ENCODE measurements around the gene CPOX.
"Not testable (repeated sequence)": the region's sequence is repeated elsewhere in the genome, so short reads cannot be mapped to it uniquely, and the experiment has no call there.

Gene CPOX

DNA sequence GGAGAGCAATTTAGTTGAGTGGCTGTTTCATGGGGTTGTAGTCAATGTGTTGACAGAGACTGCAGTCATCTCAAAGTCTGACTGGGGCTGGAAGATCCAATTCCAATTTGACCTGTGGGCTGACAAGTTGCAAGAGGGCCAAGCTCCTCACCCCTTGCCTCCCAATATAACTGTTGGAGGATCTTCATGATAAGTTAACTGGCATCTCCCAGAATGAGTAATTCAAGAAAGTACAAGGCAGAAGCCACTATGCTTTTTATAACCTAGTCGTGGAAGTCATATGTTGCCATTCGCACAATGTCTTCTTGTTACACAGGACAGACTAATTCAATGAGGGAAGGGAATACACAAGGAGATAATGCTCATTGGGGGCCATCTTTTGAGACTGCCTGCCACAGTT lies 32.5 kb downstream of the CPOX start:
- DNase-seq: no peak

DNA sequence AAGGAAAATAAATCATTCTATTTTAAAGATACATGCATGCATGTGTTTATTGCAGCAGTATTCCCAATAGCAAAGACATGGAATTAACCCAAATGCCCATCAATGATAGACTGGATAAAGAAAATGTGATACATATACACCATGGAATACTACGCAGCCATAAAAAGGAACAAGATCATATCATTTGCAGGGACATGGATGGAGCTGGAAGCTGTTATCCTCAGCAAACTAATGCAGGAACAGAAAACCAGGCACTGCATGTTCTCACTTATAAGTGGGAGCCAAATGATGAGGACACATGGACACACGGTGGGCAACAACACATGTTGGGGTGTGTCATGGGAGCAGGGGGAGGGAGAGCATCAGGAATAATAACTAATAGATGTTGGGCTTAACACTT lies 33.6 kb downstream of the CPOX start:
- DNase-seq: not testable (repeated sequence)

DNA sequence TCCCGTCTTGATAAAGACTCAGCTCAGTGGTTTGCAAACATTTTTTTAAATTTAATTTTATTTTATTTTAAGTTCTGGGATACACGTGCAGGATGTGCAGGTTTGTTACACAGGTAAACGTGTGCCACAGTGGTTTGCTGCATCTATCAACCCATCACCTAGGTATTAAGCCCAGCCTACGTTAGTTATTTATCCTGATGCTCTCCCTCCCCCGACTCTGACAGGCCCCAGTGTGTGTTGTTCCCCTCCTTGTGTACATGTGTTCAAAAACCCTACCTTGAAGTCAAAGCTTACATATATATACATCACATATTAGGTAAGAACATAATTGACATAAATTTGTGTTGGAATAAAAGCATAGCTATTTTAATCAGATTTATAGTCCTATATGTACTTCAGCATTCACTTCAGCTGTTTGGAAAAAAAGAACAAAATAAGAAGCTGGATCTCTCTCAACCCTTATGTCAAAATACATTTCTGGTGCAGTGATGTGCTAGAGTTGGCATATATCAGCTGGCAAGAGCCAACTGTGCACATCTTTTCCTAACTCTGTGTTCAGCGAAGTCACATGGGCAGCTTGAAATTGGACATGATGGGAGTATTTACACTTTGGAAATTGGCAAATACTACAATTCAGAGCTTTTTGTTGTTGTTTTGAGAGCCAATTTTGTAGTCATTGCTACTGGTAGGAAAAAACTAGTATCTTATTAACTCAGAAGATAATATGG lies 35.1 kb downstream of the CPOX start:
- no peak for DNase-seq

DNA sequence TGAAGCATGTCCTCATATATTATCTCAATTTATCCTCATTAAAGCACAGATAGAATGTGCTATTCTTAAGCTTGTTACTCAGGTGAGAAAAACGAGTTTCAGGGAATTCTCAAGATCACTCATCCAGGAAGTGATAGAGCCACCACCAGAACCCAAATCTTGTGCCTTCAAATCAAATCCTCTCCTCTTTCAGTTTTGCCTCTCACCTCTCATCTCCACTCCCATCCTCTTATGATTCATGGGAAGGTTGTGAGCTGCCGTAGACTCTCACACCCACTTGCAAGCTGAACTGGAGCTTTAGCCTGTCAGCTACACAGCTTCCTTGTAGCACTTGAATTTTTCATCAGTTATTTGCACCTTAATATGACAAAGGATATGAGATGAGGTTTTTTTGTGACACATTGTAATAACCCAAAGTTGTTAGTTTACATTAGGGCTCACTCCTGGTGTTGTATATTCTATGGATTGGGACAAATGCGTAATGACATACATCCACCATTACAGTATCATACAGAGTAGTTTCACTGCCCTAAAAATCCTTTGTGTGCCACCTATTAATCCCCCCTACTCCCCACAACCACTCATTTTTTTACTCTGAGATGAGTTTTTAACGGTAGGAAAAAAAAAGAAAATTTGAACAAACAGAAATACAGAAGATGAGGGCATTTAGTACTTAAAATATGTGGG lies 35.9 kb downstream of the CPOX start:
- no peak for DNase-seq

DNA sequence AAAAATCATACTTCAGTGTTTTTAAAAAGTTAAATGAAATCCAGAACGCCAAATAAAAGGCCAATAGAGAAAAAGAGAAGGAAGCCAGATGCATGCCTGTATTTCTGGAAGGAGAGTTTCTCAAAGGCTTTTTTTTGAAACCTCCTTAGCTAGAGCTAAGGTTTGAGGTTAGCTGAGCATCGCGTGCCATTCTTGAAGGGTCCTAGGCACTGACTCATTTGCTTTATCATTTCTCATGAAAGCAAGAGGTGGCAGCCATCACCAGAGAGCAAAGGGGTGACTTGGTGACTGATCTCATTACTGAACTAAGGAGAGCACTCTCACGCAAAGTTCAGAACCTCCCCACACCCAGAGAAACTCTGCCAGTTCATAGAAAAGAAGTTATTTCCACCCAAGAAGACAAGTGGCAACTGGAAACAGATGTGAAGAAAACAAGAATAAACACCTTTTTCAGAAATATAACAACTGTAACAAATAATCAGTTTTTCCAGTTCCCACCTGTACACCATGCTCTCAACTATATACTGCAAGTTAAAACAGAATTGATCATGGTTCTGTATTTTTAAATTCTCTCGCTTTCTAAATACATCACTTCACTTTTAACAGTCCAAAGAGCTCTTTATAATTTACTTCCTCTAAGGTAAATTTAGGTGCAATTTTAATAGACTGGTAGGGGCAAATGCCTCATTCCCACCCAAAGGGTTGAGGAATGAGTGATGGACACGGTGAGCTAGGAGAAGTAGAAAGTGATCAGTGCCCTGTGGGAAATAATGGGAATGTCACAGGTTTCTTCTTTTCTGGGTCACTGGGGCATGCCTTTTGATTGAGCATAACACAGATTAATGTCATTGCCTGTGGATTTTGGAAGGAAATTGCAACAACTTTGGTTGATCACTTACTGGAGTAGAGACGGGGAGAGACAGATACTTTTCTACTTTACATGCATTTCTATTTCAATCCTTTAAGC lies 37.0 kb downstream of the CPOX start:
- no peak for DNase-seq

DNA sequence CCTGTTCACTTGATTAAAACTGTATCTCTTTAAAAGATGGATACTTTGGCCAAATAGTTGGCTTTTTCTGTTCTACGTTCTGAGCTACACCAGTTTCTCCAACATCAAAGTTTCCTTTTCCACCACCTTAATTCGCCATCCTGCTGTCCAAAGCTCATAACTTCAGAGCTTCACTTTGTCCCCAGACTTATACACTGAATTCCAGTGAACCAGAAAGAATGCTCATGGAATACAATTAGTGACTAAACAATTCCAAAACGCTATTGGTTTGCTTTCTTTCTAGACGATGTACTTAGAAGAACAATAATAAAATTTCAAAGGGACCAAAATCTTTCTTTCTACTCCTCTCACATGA lies 38.4 kb downstream of the CPOX start:
- no peak for DNase-seq

DNA sequence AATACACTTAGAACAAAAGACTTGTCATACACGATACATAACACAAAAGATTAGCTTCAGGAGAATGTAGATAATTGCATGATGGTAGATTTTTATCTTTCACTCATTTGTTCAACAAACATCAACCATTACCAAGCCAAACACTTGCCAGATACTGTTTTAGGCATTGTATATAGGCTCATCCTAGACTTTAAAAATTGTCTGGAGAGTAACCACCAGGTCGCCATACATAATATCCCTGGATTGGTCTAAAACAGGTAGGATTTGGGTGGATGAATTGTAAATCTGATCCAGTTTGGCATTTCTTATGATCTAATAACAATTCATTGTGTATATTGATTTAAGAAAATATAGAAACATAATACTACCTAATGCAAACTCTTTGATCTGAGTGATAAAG lies 38.8 kb downstream of the CPOX start:
- no peak for DNase-seq

DNA sequence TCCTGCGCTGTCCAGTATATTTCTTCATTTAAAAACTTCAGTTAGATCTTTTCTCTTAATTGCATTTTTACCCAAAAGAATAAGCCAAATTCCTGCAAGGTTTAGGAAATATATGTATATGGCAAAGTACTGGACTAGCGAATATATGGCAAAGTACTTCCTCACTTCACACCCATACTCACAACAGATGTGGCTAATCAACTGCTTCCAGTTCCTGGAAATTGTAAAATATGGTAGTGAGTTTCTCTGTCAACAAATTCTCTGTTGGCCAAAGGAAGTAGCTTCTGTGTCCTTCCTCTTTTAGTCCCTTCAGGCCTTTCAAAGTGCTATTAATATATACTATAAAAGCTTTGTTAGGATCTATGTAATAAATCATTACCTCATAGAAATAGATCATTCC lies 39.7 kb downstream of the CPOX start:
- DNase-seq: no peak

DNA sequence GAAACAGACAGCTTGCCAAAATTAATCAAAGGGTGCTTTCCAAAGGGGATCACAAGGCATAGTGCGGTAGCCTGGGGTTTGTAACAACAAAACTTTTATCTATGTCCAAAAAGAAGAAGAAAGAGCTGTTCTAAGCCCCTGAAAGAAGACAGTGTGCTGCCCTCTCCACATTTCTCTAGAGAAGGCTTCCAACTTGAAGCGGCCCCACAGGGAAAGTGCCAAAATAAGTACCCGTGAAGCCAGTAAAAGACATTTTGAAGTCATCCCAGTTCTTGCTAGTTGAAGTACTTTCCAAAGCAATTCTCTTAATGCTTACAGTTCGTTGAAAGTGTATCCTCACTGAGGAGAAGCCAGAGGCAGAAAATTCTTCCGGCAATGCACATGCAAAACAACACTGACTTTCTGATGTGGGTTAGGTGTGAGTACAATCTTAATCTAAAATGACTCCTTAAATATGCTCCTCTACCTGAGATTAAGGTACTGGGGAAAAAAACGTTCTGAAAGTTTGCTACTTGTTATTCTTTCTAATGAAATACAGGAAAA lies 40.3 kb downstream of the CPOX start:
- DNase-seq: no peak

DNA sequence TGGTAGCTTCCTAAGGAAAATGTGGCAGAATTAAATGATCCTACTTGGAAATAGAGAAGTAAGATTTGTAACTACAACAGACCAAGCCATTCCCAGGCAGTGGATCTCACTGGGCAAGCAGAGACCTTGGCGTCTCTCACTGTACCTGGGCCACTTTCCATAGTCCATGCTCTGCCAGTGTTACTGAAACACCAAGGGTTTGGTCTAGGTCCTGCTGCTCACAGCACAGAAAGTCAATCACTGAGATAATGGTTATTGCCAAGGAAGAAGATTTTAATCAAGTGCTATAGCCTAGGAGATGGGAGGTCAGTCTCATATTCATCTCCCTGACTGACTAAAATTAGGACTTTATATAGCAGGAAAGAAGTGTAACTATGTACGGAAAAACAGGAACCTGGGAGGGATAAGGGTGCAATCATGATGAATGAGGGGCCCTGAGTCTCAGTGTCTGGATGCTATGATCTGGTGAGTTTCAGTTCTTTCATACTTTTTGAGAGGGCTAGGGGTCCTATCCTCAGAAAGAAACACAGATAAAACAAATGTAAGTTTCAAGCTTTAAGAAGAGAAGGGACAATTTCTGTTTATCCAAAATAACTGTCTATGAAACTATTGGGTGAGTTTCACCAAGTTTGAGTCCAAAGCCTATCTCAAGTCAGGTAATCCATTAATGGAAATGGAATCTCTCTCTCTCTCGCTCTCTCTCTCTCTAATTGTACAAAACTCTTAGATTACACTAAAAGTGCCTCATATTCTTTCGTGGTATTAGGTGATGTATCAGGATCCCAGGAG lies 41.0 kb downstream of the CPOX start:
- DNase-seq: no peak

DNA sequence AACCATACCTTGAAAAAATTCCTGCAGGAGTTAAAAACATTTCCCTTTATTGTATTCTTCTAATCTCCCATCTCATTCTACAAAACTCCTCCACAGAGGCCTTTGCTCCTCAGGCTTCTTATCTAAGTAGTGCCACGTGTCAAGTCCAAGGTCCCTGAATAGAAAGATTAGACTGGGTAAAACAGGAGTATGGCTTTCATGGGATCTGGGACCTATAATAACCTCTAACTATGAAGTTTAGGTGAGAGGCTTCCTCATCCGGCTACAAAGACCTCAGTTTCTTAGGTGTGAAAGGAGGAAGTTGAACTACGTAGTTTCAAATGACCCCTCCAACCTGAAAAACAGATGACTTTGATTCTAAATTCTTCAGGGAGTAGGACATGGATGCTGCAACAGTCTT lies 41.7 kb downstream of the CPOX start:
- no peak for DNase-seq

DNA sequence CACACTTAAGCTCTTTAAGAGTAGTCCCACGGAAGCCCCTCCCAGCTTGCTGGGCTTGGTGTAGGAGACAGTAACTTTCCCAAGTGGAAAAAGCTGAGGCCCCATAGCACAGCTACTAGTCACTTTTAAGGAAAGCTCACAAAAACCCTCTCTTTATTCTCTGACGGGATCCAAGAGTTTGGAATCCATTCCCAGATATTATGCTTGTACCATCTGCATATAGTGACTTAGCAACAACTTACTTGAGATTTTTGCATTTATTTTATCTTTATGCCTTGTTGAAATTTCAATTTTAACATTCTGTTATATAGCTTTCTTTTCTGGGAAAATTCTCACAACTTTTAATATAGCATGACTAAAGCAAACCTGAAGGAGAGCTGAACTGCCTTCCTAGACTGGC lies 42.2 kb downstream of the CPOX start:
- DNase-seq: no peak

DNA sequence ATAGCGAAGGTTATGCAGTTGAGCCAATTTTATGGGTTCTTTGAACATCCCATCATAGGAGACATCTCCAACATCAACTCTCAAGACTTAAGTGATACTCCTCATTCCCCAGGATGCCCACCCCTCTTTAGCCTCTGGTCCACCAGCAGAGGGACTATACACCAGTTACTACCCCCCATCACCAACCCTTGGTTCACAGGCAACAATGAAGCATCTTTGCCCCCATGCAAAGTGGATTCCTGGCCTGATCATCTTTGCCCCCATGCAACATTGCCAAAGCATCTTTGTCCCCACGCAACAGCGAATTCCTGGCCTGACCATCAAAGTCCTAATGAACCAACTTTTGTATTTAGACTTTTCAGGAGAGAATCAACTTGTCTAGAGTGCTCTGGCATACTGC lies 42.6 kb downstream of the CPOX start:
- DNase-seq: no peak

DNA sequence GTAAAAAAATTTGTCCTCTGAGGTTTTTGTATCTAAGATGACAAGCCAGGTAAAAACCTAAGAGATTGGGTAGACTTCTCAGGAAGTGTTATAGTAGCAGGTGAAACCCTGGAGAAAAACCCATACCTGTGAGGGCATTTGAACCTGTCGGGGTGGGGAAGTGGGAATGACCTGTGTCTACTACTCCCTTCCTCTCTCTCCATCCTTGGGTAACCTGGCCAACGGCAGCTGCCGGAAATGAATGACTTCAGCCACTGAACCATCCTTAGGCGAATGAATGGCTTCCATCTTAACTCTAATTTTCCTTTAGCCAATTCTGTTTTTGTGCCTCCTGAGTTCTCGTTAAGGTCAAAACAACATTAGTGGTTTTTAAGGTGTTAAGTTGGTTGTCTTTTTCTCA lies 44.9 kb downstream of the CPOX start:
- DNase-seq: no peak

DNA sequence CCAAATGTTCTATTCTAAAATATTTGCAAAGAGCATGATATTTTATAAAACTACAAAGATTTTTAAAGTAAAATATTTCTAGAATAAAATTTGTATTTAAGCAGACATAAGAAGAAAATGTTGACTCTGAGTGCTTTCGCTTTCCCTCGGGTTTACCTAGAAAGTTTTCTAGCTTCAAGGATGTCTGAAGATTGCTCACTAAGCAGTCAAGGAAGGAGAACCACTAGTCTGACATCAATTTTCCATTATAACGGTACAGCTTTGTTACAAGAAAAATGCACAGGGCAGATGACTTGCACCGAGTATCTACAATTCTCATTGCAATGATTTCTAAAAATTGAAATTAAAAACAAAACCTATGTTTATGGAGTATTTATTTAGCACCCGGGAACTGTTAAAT lies 47.5 kb downstream of the CPOX start:
- DNase-seq: no peak

DNA sequence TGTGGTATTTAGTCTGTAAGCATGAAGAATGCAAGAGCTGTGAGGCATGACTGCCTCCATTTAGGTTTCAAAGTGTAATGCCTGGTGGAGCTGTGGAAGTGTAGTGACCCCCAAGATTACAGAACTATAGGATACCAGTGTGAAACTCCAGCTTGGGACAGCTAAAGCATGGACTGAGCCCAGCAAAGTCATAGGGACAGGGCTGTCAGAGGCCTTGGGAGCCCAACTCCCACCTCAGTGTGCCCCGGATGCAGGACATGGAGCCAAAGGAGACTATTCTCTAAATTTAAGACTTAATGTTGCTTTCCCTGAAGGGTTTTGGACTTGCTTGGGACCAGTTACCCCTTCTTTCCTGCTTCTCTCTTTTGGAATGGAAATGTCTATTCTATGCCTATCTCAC lies 50.8 kb downstream of the CPOX start:
- DNase-seq: no peak

DNA sequence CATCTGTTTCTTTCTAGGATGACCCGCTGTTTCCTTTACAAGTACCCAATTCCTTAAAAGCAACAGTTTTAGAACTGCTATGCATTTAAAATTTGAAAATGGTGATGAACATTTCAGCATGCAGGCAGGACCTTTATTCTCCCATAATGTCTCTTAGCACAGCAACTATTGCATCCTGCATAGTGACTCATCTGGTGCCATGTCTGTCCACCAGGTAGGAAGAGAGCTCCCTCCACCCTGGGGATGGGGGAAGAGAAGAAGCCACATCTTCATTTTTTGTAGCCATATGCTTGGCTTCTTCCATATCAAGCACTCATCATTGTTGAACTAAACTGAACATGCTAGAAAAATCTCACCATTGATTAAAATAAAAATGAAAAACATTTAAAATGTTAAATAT lies 51.7 kb downstream of the CPOX start:
- DNase-seq: no peak

DNA sequence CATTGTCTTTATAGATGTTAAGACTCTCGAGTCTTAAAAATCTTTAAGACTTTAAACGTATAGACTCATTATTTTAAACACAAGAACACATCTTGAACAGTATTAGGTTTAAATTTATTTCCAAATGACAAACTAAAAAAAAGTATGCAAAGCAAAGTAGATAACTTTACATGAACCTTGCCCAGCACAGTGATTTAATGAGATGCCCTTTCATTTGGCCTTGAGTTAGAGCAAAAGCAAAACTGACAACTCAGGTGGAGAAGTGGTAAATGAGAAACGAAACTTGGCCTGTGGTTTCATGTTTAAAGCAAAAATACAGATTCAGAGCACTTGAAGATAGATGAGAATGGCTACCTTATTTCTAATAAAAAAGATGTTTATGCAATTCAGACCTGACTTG lies 53.1 kb downstream of the CPOX start:
- DNase-seq: no peak

DNA sequence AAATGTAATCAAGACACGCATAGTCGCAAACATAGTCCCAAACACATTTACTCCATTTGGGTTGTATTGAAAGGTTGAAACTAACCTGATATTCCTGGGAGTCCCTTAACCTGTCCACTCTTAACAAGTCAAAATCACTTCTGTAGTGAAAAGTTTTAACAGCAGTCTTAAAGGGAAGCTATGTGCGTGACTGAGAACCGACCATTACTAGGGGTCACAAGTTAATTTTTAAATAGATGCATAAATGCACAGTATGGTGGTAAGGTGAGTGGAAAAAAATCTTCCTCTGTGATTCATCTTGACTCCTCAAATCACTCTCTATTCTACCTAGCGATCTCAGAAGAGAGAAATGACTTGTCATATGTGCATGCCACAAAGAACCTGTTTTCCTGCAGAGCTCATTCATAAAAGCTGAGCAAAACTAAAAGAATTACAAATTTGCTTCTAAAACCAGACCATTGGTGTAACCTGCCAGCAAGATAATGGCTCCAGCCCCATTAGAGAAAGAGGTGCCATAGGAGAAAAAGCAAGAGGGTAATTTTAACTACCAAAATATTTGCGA lies 56.9 kb downstream of the CPOX start:
- DNase-seq: no peak

DNA sequence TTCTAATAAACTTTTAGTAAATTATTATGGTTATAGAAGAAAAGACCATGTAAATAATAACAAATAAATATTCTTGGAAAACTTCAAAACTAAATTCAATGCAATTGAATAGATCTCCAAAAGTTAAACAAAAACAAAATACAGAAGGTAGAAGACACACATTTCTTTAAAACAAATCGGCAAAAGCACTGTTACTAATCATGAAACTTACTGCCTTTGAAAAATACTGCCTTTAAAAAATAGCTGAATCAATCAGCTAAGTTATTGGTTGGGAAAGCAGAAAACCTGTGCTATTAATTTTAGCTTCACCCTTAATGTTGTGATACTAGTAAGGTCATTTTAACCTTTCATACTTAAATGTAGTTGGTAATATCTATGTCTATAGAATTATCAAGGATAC lies 58.7 kb downstream of the CPOX start:
- DNase-seq: no peak

DNA sequence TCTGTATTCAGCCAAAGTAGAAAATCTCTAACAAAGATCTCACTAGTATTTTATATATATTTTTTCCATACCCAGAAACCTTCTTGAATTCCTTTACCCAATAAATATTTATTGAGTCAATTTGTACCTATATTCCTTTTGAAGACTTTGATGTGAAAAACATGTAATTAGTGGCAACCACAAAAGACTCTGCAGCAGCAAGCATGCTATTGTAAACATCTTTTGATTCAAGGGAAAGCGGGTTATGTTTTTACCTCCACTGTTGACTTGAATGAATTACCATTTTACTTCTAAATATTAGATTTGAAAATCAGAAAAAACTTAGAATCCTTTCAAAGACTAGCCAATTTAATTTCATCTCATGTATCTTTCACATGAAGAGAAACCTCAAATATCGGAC lies 59.2 kb downstream of the CPOX start:
- DNase-seq: no peak

Data from NCI-H2081 treated with DMSO at 0.1 percent for 48 hours (cell line).